ENCODE results near the gene OR1F1. TPM values are rescaled to one million over a fixed set of nuclear protein-coding genes. Genes with fewer than 3 reads are reported as not detected.

OR1F1 gene
- total and polyA plus RNA-seq, 2 of the 8 experiments (the other 6 are each of a cell fraction or from before 2014, with no cell fraction given), result 0.52 to 1.2 TPM

- Histone ChIP-seq H3K18ac (ENCODE audit: extremely low read depth, low read length) (no peak overlapping the region), H2BK15ac (ENCODE audit: low read length) (no peak overlapping the region), H3K23me2 (ENCODE audit: low read depth, low read length) (no peaks in the 10 kb centered on the region), H3K79me2 (ENCODE audit: control insufficient read depth in 1 of 2, insufficient read depth in 2 of 2, low read length in 2 of 2) (no peaks in the 10 kb centered on the region), H2BK12ac (ENCODE audit: low read depth, low read length) (no peak overlapping the region), H3K27ac (ENCODE audit: low read depth, low read length) (no peak overlapping the region), H3K23ac (ENCODE audit: insufficient read length) (no peak overlapping the region), H3K4me1 (replicated peaks in 1 of 4; ENCODE audit: control insufficient read depth in 3 of 4, insufficient read depth in 4 of 4, low read length in 3 of 4) (no peaks in the 10 kb centered on the region), H3K27me3 (replicated peaks in 1 of 4; ENCODE audit: control insufficient read depth in 3 of 4, extremely low read depth in 1 of 4, insufficient read depth in 3 of 4, low read length in 3 of 4) (no peaks in the 10 kb centered on the region), H4K91ac (replicated peaks; ENCODE audit: insufficient read length, low read length) (no peak overlapping the region), H2BK5ac (ENCODE audit: low read depth, low read length) (no peak overlapping the region), H2BK120ac (replicated peaks; ENCODE audit: low read depth, low read length) (no peak overlapping the region), H3K14ac (ENCODE audit: insufficient read length) (no peak overlapping the region), H2AFZ (ENCODE audit: low read length) (no peak overlapping the region), H3K4ac (replicated peaks; ENCODE audit: insufficient read length, low read depth, low read length) (no peak overlapping the region), H4K8ac (ENCODE audit: extremely low read depth, insufficient read depth, low read length) (no peak overlapping the region), H3K9ac (replicated peaks in 1 of 4; ENCODE audit: extremely low read depth in 1 of 4, low read depth in 3 of 4, low read length in 3 of 4) (no peak overlapping the region), H2BK20ac (ENCODE audit: low read length) (no peak overlapping the region), H3K4me2 (ENCODE audit: insufficient read depth in 1 of 2, low read depth in 2 of 2, low read length in 2 of 2) (no peak overlapping the region), H4K5ac (ENCODE audit: insufficient read length, low read depth, low read length) (no peak overlapping the region), H3K36me3 (ENCODE audit: control insufficient read depth in 2 of 4, insufficient read depth in 4 of 4, low read length in 3 of 4) (no peaks in the 10 kb centered on the region), H3K4me3 (ENCODE audit: extremely low read depth in 1 of 4, insufficient read depth in 2 of 4, low read depth in 3 of 4, low read length in 4 of 4) (no peak overlapping the region), H2AK5ac (ENCODE audit: low read depth, low read length) (no peak overlapping the region), H4K20me1 (replicated peaks in 1 of 2; ENCODE audit: control insufficient read depth in 1 of 2, insufficient read depth in 2 of 2, low read length in 2 of 2) (no peaks in the 10 kb centered on the region), H3K56ac (replicated peaks; ENCODE audit: insufficient read length, low read depth, low read length) (no peak overlapping the region), H3K79me1 (ENCODE audit: low read depth, low read length) (no peaks in the 10 kb centered on the region), H3K9me3 (ENCODE audit: insufficient read depth in 2 of 2, low read depth in 1 of 2, low read length in 1 of 2) (peaks cover 25 to 39% of the 10 kb centered on the region in 2 experiments)
- ChIA-PET CTCF (ENCODE audit: partially characterized antibody) (interaction anchor here (0.5 to 2.4 kb wide), 2 partner anchors 13 to 457 kb away, joined by 3 to 12 read pairs; no protein-coding TSS in a partner anchor), POLR2A (ENCODE audit: partially characterized antibody) (interaction anchor here (1.4 kb wide), 1 partner anchor 13 kb away, joined by 3 read pairs; no protein-coding TSS in a partner anchor)
- DNase-seq (ENCODE audit: low read depth in 1 of 2, low spot score in 2 of 2) (no peak), FAIRE-seq (no peak)
- 89% methylated on average over 25 of the region's 35 CpGs; no CpG with 5 or more reads in 1 of the 2 experiments for WGBS, 2 experiments (ENCODE audit: extremely low coverage in 1 of 2, insufficient coverage in 1 of 2, insufficient read length in 1 of 2, insufficient replicate concordance in 2 of 2, low coverage in 1 of 2, low lambda C conversion rate in 2 of 2, missing lambda C conversion rate in 1 of 2)
- no peak for TF ChIP-seq HDAC2 (IDR thresholded peaks at IDR 0.05; ENCODE audit: borderline replicate concordance in 1 of 2, low read depth in 2 of 2, low read length in 2 of 2)
- TF ChIP-seq MAFK (IDR thresholded peaks at IDR 0.05; ENCODE audit: low read depth, low read length), result no peak
- no peak for TF ChIP-seq RFX5 (IDR thresholded peaks at IDR 0.05; ENCODE audit: borderline replicate concordance, low read depth, low read length)
- TF ChIP-seq KDM5A (IDR thresholded peaks at IDR 0.05; ENCODE audit: low read length), result no peak
- TF ChIP-seq GABPA (IDR thresholded peaks at IDR 0.05; ENCODE audit: borderline replicate concordance, insufficient read depth, low read length), result no peak
- no peak for TF ChIP-seq POU5F1 (IDR thresholded peaks at IDR 0.05; ENCODE audit: low read depth, low read length)
- no peak for TF ChIP-seq POLR2A (IDR thresholded peaks at IDR 0.05; ENCODE audit: control extremely low read depth in 1 of 2, low read depth in 2 of 2, low read length in 2 of 2)
- no peak for TF ChIP-seq JUN (IDR thresholded peaks at IDR 0.05; ENCODE audit: low read depth, low read length)
- TF ChIP-seq YY1 (IDR thresholded peaks at IDR 0.05; ENCODE audit: low read depth, low read length), result no peak
- TF ChIP-seq SUZ12 (IDR thresholded peaks at IDR 0.05; ENCODE audit: low read length), result no peak
- TF ChIP-seq ASH2L (IDR thresholded peaks at IDR 0.05; ENCODE audit: low read length), result no peak
- TF ChIP-seq CBX8 (IDR thresholded peaks at IDR 0.05; ENCODE audit: borderline replicate concordance, low read depth, low read length), result no peak
- TF ChIP-seq TCF12 (IDR thresholded peaks at IDR 0.05; ENCODE audit: low read depth, low read length), result no peak
- TF ChIP-seq RNF2 (IDR thresholded peaks at IDR 0.05; ENCODE audit: borderline replicate concordance, low read depth, low read length, missing control alignments, poor library complexity, severe bottlenecking), result no peak
Observed at GRCh38 chr16:3254309-3254708, 66.3 kb downstream of the OR1F1 start.
